ENCODE results near the gene GNPTAB.

GNPTAB gene

DNA sequence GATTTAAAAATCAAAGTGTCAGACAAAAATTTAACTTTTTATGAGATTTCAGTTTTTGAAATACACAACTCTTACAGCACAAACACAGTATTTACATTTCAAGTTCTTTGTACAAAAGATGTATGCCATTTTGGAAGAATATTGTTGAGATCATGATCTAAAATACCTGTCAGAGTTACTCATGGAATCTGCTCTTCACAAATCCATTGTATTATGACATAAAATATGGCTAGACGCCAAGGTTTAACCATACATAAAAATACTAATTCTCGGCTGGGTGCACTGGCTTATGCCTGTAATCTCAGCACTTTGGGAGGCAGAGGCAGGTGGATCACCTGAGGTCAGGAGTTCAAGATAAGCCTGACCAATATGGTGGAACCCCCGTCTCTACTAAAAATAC, 85.3 kb downstream of the GNPTAB start:
- TF ChIP-seq, protein P1, sequence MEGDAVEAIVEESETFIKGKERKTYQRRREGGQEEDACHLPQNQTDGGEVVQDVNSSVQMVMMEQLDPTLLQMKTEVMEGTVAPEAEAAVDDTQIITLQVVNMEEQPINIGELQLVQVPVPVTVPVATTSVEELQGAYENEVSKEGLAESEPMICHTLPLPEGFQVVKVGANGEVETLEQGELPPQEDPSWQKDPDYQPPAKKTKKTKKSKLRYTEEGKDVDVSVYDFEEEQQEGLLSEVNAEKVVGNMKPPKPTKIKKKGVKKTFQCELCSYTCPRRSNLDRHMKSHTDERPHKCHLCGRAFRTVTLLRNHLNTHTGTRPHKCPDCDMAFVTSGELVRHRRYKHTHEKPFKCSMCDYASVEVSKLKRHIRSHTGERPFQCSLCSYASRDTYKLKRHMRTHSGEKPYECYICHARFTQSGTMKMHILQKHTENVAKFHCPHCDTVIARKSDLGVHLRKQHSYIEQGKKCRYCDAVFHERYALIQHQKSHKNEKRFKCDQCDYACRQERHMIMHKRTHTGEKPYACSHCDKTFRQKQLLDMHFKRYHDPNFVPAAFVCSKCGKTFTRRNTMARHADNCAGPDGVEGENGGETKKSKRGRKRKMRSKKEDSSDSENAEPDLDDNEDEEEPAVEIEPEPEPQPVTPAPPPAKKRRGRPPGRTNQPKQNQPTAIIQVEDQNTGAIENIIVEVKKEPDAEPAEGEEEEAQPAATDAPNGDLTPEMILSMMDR (IDR thresholded peaks at IDR 0.05; ENCODE audit: borderline replicate concordance, insufficient read depth, low read depth, low read length) = no peak
- H3K4me3 ChIP-seq (ENCODE audit: low read depth, low read length) = no peak overlapping the region

DNA sequence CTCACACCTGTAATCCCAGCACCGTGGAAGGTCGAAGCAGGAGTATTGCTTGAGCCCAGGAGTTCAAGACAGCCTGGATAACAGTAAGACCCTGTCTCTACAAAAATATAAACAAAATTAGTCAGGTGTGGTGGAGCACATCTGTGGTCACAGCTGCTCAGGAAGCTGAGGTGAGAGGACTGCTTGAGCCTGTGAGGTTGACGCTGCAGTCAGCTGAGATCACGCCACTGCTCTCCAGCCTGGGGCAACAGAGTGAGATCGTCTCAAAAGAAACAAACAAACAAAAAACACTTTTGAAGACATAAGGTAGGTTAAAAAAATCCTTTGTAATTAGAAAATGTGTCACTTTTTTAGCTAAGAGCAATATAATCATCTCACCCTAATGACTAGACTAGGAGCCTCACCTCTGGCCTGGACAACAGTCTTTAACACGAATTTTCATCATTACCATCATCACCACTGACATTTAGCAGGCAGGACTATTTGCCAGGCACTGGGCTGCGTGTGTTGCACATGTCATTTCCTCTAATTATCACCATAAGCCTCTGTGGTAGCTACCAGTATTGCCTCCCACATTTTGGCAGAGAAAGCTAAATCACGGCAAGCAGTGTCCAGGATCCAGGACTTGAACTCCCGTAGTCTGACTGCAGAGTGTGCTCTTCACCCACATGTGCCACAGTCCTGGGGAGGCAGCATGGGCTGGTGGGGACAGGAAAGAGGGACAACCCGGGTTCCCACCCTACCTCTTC, 86.9 kb downstream of the GNPTAB start:
- H3K4me3 ChIP-seq (ENCODE audit: low read depth, low read length) = peak overlapping the region; percentile 2
- TF ChIP-seq, protein P1 (IDR thresholded peaks at IDR 0.05; ENCODE audit: borderline replicate concordance, insufficient read depth, low read depth, low read length) = 0 out of 2 replicates have a peak, but pooled peaks have one; percentile 21

DNA sequence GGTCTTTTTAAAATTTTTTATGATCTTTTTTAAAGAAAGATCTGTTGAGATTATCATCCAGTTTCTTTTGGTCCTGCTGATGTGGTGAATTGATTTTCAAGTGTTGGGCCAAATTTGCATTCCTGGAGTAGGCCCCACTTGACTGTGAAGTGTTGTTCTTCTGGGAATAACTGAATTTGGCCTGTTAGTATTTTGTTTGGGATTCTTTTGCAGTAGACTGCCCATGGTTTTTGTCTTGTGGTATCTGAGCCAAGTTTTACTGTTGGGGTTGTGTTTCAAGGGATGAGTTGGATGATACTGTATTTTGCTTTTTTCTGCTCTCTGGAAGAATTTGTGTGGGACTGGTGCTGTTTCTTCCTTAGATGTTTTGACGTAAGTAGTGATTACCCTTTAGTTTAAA, 87.5 kb downstream of the GNPTAB start:
- H3K4me3 ChIP-seq (ENCODE audit: low read depth, low read length) = no peak overlapping the region
- TF ChIP-seq, protein P1 (IDR thresholded peaks at IDR 0.05; ENCODE audit: borderline replicate concordance, insufficient read depth, low read depth, low read length) = no peak

DNA sequence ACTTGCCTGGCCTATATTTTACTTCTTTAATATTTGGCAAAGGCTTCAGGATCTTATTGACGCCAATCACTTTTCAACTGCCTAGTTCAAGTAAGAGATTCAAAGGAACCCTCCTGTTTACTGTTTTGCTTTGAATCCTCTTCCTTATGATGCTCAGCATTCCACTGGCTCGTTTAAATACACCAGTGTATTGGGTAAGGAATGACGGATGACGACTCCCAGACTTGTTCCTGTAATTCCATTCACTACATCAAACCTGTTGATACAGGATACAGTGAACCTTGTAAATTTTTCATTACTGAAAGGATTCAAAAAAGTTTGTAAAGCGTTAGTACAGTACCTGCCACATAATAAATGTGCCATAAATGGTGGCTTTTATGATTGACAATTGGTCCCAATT, 89.8 kb downstream of the GNPTAB start:
- H3K4me3 ChIP-seq (ENCODE audit: low read depth, low read length) = no peak overlapping the region
- TF ChIP-seq, protein P1 (IDR thresholded peaks at IDR 0.05; ENCODE audit: borderline replicate concordance, insufficient read depth, low read depth, low read length) = no peak

DNA sequence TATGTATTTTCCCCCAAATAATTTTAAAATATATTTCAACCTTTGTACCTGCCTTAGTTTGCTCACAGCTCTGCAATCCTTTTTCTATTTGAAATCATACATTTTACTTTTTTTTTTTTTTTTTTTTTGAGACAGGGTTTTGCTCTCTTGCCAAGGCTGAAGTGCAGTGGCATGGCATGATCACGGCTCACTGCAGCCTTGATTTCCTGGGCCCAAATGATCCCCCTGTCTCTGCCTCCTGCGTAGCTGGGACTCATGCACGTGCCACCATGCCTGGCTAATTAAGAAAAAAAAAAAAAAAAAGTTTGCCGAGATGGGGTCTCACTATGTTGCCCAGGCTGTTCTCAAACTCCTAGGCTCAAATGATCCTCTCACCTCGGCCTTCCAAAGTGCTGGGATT, 90.2 kb downstream of the GNPTAB start:
- H3K4me3 ChIP-seq (ENCODE audit: low read depth, low read length) = no peak overlapping the region
- TF ChIP-seq, protein P1 (IDR thresholded peaks at IDR 0.05; ENCODE audit: borderline replicate concordance, insufficient read depth, low read depth, low read length) = no peak

DNA sequence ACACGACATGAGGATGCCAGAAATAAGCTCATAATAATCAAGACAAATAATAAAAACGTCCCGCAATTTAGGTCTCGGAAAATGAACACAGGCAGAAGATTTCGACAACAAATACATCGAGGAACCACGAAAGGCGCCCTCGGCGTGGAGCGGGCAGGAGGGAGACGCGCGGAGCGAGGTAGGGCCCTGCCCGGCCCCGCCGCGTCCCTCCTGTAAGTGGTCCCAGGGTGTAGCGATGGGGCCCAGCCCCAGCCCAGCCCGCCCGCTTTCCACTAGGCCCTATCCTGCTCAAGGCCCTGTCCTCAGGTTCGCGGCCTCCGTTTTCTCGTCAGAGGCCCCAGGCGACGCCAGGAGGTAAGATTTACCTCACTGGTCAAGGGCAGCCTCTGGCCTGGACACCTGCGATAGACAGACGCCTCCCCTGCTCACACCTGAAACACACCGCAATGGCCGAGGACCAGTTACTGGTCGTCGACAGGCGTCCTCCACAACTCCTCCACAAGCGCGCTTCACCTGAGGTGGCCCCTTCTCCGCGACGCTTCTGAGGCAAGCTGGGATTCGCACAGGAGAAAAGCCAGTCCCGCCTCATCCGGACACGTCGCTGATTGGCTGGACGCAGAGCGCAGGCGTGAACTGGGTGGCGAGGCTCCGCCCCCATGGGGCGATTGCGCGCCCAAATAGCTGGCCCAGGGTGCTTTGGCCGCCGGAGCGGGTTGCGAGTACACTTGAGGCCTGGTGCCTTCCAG, 91.7 kb downstream of the GNPTAB start, which contains the start of gene SYCP3:
Gene SYCP3 (minus strand): TSS at position 543 of the 746 bp plus-strand sequence. CDS start 1,527 bp downstream, outside the sequence.
- TF ChIP-seq, protein P1 (IDR thresholded peaks at IDR 0.05; ENCODE audit: borderline replicate concordance, insufficient read depth, low read depth, low read length) = no peak
- H3K4me3 ChIP-seq (ENCODE audit: low read depth, low read length) = no peak within 1 kb of the TSS

Data from GM12875 (cell line).